ENCODE measurements around the gene SMOC2. TPM values are rescaled to one million over a fixed set of nuclear protein-coding genes. Genes with fewer than 3 reads are reported as not detected.

The SMOC2 gene
- polyA plus RNA-seq, 1 of the 3 experiments (the other 2 are of a cell fraction): not detected

DNA sequence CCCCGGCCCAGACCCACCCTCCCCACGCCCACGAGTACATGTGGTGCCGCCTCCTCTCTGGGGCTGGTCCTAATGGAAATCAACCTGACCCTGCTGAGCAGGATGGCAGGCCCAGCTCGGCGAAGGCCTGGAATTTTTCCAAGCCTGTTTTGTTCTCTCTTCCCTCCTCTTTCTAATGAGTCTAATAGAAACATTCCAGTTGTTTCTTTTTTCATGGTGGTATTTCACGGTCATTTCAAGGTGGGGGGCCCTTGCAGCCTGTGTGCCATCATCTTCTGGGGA is 16.6 kb downstream of the SMOC2 start:
- TF ChIP-seq NRF1 (IDR thresholded peaks at IDR 0.05; ENCODE audit: low read depth, low read length) (no peak), EP300 (IDR thresholded peaks at IDR 0.05; ENCODE audit: borderline replicate concordance in 1 of 2, low read depth in 1 of 2, low read length in 1 of 2) (no peak)
- Histone ChIP-seq H3K9me3 (no peaks in the 10 kb centered on the region), H3K36me3 (replicated peaks in 1 of 2; ENCODE audit: control insufficient read depth in 1 of 2, insufficient read depth in 2 of 2, low read length in 1 of 2) (no peaks in the 10 kb centered on the region), H4K20me1 (ENCODE audit: insufficient read depth) (no peaks in the 10 kb centered on the region), H3K27me3 (ENCODE audit: insufficient read depth) (no peaks in the 10 kb centered on the region), H2AFZ (ENCODE audit: low read depth) (no peak overlapping the region), H3K27ac (ENCODE audit: low read depth in 2 of 2, low read length in 1 of 2) (no peak overlapping the region), H3K79me2 (ENCODE audit: insufficient read depth) (no peaks in the 10 kb centered on the region), H3K4me3 (ENCODE audit: low read depth in 2 of 2, low read length in 1 of 2) (no peak overlapping the region), H3K9ac (no peak overlapping the region), H3F3A (replicated peaks; ENCODE audit: insufficient read depth) (no peaks in the 10 kb centered on the region), H3K4me1 (ENCODE audit: control insufficient read depth in 1 of 2, insufficient read depth in 2 of 2, low read depth in 1 of 2, low read length in 1 of 2) (no peaks in the 10 kb centered on the region; a peak in 1 of 4 replicates), H3K4me2 (no peak overlapping the region), H3K9me2 (no peaks in the 10 kb centered on the region)
- DNase-seq: no peak
- ChIA-PET CTCF (no interaction called here), POLR2A (no interaction called here)
- 36% methylated on average over 3 of the region's 7 CpGs for WGBS (ENCODE audit: low lambda C conversion rate)

DNA sequence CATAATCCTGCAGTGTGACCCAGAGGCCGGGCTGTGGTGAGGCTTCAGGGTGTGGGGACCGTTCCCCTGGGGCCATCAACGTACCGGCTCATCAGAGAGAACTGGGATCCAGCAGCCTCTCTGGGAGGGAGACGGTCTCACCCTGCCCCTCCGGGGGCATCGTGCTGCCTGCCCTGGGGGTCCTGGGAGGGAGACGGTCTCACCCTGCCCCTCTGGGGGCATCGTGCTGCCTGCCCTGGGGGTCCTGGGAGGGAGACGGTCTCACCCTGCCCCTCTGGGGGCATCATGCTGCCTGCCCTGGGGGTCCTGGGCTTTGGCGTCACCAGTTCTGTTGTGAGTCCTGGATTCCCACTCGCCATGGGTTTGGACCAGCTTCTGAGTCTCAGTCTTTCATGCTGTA is 17.1 kb downstream of the SMOC2 start:
- Histone ChIP-seq H3K9ac (no peak overlapping the region), H3K27ac (ENCODE audit: low read depth in 2 of 2, low read length in 1 of 2) (no peak overlapping the region), H3K79me2 (ENCODE audit: insufficient read depth) (no peaks in the 10 kb centered on the region), H3K9me2 (no peaks in the 10 kb centered on the region), H3K4me2 (no peak overlapping the region), H3K9me3 (no peaks in the 10 kb centered on the region), H3K27me3 (ENCODE audit: insufficient read depth) (no peaks in the 10 kb centered on the region), H3K4me1 (ENCODE audit: control insufficient read depth in 1 of 2, insufficient read depth in 2 of 2, low read depth in 1 of 2, low read length in 1 of 2) (no peaks in the 10 kb centered on the region; a peak in 1 of 4 replicates), H3K4me3 (ENCODE audit: low read depth in 2 of 2, low read length in 1 of 2) (no peak overlapping the region), H4K20me1 (ENCODE audit: insufficient read depth) (no peaks in the 10 kb centered on the region), H2AFZ (ENCODE audit: low read depth) (no peak overlapping the region), H3K36me3 (replicated peaks in 1 of 2; ENCODE audit: control insufficient read depth in 1 of 2, insufficient read depth in 2 of 2, low read length in 1 of 2) (no peaks in the 10 kb centered on the region), H3F3A (replicated peaks; ENCODE audit: insufficient read depth) (no peaks in the 10 kb centered on the region)
- POLR2A ChIA-PET: no interaction called here
- TF ChIP-seq, protein P1, sequence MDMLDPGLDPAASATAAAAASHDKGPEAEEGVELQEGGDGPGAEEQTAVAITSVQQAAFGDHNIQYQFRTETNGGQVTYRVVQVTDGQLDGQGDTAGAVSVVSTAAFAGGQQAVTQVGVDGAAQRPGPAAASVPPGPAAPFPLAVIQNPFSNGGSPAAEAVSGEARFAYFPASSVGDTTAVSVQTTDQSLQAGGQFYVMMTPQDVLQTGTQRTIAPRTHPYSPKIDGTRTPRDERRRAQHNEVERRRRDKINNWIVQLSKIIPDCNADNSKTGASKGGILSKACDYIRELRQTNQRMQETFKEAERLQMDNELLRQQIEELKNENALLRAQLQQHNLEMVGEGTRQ (IDR thresholded peaks at IDR 0.05; ENCODE audit: borderline replicate concordance, low read depth, low read length): no peak
- TF ChIP-seq FOXM1 (IDR thresholded peaks at IDR 0.05; ENCODE audit: low read depth) (no peak), MEF2A (IDR thresholded peaks at IDR 0.05; ENCODE audit: borderline replicate concordance, low read depth) (no peak), RAD21 (IDR thresholded peaks at IDR 0.05; ENCODE audit: low read length) (no peak)
- TF ChIP-seq, protein P2, sequence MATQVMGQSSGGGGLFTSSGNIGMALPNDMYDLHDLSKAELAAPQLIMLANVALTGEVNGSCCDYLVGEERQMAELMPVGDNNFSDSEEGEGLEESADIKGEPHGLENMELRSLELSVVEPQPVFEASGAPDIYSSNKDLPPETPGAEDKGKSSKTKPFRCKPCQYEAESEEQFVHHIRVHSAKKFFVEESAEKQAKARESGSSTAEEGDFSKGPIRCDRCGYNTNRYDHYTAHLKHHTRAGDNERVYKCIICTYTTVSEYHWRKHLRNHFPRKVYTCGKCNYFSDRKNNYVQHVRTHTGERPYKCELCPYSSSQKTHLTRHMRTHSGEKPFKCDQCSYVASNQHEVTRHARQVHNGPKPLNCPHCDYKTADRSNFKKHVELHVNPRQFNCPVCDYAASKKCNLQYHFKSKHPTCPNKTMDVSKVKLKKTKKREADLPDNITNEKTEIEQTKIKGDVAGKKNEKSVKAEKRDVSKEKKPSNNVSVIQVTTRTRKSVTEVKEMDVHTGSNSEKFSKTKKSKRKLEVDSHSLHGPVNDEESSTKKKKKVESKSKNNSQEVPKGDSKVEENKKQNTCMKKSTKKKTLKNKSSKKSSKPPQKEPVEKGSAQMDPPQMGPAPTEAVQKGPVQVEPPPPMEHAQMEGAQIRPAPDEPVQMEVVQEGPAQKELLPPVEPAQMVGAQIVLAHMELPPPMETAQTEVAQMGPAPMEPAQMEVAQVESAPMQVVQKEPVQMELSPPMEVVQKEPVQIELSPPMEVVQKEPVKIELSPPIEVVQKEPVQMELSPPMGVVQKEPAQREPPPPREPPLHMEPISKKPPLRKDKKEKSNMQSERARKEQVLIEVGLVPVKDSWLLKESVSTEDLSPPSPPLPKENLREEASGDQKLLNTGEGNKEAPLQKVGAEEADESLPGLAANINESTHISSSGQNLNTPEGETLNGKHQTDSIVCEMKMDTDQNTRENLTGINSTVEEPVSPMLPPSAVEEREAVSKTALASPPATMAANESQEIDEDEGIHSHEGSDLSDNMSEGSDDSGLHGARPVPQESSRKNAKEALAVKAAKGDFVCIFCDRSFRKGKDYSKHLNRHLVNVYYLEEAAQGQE (IDR thresholded peaks at IDR 0.05; ENCODE audit: low read depth, low read length): no peak
- 68% methylated on average over 12 of the region's 12 CpGs for WGBS (ENCODE audit: low lambda C conversion rate)
- no peak for DNase-seq
- CTCF ChIA-PET: no interaction called here

DNA sequence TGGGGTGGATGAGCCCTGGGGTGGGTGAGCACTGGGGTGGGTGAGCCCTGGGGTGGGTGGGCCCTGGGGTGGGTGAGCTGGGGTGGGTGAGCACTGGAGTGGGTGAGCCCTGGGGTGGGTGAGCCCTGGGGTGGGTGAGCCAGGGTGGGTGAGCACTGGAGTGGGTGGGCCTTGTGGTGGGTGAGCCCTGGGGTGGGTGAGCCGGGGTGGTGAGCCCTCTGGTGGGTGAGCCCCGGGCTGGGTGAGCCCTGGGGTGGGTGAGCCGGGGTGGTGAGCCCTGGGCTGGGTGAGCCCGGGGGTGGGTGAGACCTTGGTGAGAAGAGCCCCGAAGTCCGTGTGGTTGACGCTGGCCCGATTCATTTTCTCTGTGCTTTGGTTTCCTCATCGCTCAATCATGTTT is 18.6 kb downstream of the SMOC2 start:
- Histone ChIP-seq H3K27me3 (ENCODE audit: insufficient read depth) (no peaks in the 10 kb centered on the region), H3K36me3 (replicated peaks in 1 of 2; ENCODE audit: control insufficient read depth in 1 of 2, insufficient read depth in 2 of 2, low read length in 1 of 2) (no peaks in the 10 kb centered on the region), H4K20me1 (ENCODE audit: insufficient read depth) (no peaks in the 10 kb centered on the region), H3F3A (replicated peaks; ENCODE audit: insufficient read depth) (no peaks in the 10 kb centered on the region), H3K27ac (ENCODE audit: low read depth in 2 of 2, low read length in 1 of 2) (no peak overlapping the region), H3K79me2 (ENCODE audit: insufficient read depth) (no peaks in the 10 kb centered on the region), H3K9me3 (no peaks in the 10 kb centered on the region), H3K4me3 (ENCODE audit: low read depth in 2 of 2, low read length in 1 of 2) (no peak overlapping the region), H3K9me2 (no peaks in the 10 kb centered on the region), H3K4me2 (no peak overlapping the region), H3K9ac (no peak overlapping the region), H2AFZ (ENCODE audit: low read depth) (no peak overlapping the region), H3K4me1 (ENCODE audit: control insufficient read depth in 1 of 2, insufficient read depth in 2 of 2, low read depth in 1 of 2, low read length in 1 of 2) (no peaks in the 10 kb centered on the region)
- DNase-seq: no peak
- ChIA-PET POLR2A (no interaction called here), CTCF (no interaction called here)
- 53% methylated on average over 9 of the region's 9 CpGs for WGBS (ENCODE audit: low lambda C conversion rate)
- no peak for TF ChIP-seq EP300 (IDR thresholded peaks at IDR 0.05; ENCODE audit: borderline replicate concordance in 1 of 2, low read depth in 1 of 2, low read length in 1 of 2)
- no peak for TF ChIP-seq NRF1 (IDR thresholded peaks at IDR 0.05; ENCODE audit: low read depth, low read length)
- TF ChIP-seq FOXM1 (IDR thresholded peaks at IDR 0.05; ENCODE audit: low read depth): no peak
- no peak for TF ChIP-seq CHD2 (IDR thresholded peaks at IDR 0.05; ENCODE audit: low read length, partially characterized antibody)
- no peak for TF ChIP-seq RCOR1 (IDR thresholded peaks at IDR 0.05; ENCODE audit: low read length)
- TF ChIP-seq RAD21 (IDR thresholded peaks at IDR 0.05; ENCODE audit: low read length): no peak
- TF ChIP-seq EZH2phosphoT487 (IDR thresholded peaks at IDR 0.05; ENCODE audit: borderline replicate concordance, low read depth): no peak
- TF ChIP-seq, protein P2 (IDR thresholded peaks at IDR 0.05; ENCODE audit: low read depth, low read length): no peak
- no peak for TF ChIP-seq YY1 (IDR thresholded peaks at IDR 0.05; ENCODE audit: low read depth)
- no peak for TF ChIP-seq NFIC (IDR thresholded peaks at IDR 0.05; ENCODE audit: borderline replicate concordance)
- no peak for TF ChIP-seq RFX5 (IDR thresholded peaks at IDR 0.05; ENCODE audit: low read length)
- no peak for TF ChIP-seq POLR2AphosphoS5 (IDR thresholded peaks at IDR 0.05; ENCODE audit: low read depth, low read length)
- no peak for TF ChIP-seq JUND (IDR thresholded peaks at IDR 0.05)
